ENCODE measurements around the gene SLC25A43.

GRCh38 chrX:119479845-119480244 is 80.7 kb downstream of the SLC25A43 start:
- no peak for TF ChIP-seq CTCF (IDR thresholded peaks at IDR 0.05)
- TF ChIP-seq EP300 (IDR thresholded peaks at IDR 0.05; ENCODE audit: borderline replicate concordance in 1 of 2, low read depth in 1 of 2, low read length in 1 of 2) = no peak
- no peak for TF ChIP-seq EZH2phosphoT487 (IDR thresholded peaks at IDR 0.05; ENCODE audit: borderline replicate concordance, low read depth)
